Measurements from ENCODE around the gene CRTAP.

GRCh38 chr3:33170531-33170930 is 56.7 kb downstream of the CRTAP start:
- TF ChIP-seq CTCF (IDR thresholded peaks at IDR 0.05): no peak
- TF ChIP-seq POLR2AphosphoS5 (IDR thresholded peaks at IDR 0.05): no peak
- TF ChIP-seq POLR2A (IDR thresholded peaks at IDR 0.05): no peak
